GM13977 (cell line): ENCODE measurements around the gene AIFM3.
A peak's percentile ranks its signal among the peaks of the same experiment; 100 is the strongest.

Source experiments
- DNase-seq: peaks from one replicate; pipeline ENCODE4 v3.0.0; 2012; ENCODE audit warnings: low spot score
- in situ Hi-C: fragments of 300-500 bp; cut with MboI; formaldehyde crosslinking; loops from one replicate; pipeline ENCODE4 v1.12.0; 2022; ENCODE audit warnings: low sequenced_read_pairs, low pct_unique_long_range_greater_than_20kb, mixed read lengths, inconsistent platforms; ENCODE audit not compliant: unreplicated experiment
- TF ChIP-seq, protein P1 (sequence below): IDR thresholded peaks from 2 replicates; pipeline ENCODE4 v1.5.1; 2012; ENCODE audit warnings: mild to moderate bottlenecking, control low read depth; ENCODE audit not compliant: insufficient read depth; ENCODE audit errors: extremely low read depth, missing control alignments

The AIFM3 gene

DNA sequence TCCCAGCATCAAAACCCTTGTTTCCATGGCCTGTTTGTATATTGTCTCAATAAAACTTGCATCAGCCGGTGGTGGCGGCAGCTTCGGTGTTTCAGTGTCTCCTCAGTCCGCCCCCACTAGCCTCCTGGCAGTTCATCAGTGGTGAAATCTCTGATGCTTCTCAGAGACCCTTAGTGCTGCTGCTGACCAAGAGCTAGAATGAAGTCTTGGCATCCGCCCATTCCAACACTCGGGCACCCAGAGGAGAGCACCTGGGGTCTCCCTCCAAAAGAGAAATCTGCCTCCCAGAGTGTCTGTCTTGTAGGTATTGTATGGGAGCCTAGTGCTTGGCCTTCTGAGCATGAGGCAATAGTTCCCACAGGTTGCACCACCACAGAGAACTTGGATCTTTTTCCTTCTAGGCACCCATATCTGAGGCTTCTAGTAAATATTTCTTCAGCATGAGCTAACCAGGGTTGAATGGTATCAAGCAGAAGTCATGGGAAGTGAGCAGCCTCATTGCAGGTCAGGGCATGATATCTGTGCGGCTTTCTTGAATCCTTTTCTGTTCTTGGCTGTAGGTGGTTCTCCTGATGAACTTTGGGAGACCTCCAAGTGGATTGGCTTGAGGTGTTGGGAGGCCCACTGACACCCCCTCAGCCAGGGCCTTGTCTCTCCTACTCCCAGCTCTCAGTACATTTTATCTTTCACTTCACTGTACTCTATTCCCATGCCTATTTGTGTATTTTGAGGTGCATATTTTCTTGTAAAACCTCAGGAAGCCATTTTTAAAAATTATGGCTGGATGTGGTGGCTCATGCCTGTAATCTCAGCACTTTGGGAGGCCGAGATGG lies 13.2 kb upstream of the AIFM3 start:
- in situ Hi-C loops: no loop called here
- TF ChIP-seq, protein P1, sequence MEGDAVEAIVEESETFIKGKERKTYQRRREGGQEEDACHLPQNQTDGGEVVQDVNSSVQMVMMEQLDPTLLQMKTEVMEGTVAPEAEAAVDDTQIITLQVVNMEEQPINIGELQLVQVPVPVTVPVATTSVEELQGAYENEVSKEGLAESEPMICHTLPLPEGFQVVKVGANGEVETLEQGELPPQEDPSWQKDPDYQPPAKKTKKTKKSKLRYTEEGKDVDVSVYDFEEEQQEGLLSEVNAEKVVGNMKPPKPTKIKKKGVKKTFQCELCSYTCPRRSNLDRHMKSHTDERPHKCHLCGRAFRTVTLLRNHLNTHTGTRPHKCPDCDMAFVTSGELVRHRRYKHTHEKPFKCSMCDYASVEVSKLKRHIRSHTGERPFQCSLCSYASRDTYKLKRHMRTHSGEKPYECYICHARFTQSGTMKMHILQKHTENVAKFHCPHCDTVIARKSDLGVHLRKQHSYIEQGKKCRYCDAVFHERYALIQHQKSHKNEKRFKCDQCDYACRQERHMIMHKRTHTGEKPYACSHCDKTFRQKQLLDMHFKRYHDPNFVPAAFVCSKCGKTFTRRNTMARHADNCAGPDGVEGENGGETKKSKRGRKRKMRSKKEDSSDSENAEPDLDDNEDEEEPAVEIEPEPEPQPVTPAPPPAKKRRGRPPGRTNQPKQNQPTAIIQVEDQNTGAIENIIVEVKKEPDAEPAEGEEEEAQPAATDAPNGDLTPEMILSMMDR: no peak
- DNase-seq: no peak

DNA sequence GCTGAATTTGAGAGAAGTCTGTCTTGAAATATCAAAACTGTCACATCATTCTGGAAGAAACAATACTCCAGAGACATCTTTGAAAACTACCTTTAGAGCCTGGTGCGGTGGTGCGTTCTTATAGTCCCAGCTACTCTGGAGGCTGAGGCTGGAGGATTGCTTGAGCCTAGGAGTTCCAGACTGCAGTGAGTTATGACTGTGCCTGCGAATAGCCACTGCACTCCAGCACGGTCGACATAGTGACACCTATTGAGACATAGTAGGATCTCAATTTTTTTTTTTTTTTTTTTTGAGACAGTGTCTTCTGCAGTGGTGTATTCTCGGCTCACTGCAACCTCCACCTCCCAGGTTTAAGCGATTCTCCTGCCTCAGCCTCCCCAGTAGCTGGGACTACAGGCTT lies 11.5 kb upstream of the AIFM3 start:
- DNase-seq: no peak
- in situ Hi-C loops: no loop called here
- TF ChIP-seq, protein P1: no peak

GRCh38 chr22:20956258-20957101 lies 10.6 kb upstream of the AIFM3 start:
- DNase-seq: peak; percentile 23
- in situ Hi-C loops: no loop called here
- TF ChIP-seq, protein P1: no peak

GRCh38 chr22:20957102-20957682 lies 9.9 kb upstream of the AIFM3 start:
- no peak for DNase-seq
- TF ChIP-seq, protein P1: no peak
- in situ Hi-C loops: no loop called here

- in situ Hi-C loops: no loop called here
- DNase-seq: peak; percentile 67
- TF ChIP-seq, protein P1: no peak
Measured at GRCh38 chr22:20957683-20958431, 9.2 kb upstream of the AIFM3 start.
